HG02885 (cell line): ENCODE measurements around the gene TIMD4.

ENCODE experiments used
- ATAC-seq: cut with Tn5 transposase; IDR thresholded peaks from one replicate; pipeline ENCODE4 v1.9.1; 2021; ENCODE audit warnings: mild to moderate bottlenecking; ENCODE audit not compliant: unreplicated experiment, poor library complexity

The TIMD4 gene

DNA sequence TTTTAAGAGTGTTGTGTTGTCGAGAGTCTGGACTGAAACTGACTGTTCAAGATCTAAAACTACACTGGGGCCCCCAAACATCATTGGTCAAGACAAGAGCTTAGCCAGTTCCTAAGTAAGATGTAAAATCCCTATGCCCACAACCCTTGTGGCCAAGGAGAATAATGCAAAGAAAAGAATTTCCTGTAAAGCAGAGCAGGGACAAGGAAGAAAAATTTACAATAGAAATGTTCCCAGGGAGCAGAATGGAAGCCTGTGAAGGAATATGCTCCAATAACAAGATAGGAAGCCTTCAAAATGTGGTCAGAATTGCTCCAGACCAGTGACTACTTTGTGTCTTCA lies 92.6 kb downstream of the TIMD4 start:
- ATAC-seq = no peak
